NCI-H146 treated with DMSO at 0.1 percent for 48 hours (cell line): Measurements from ENCODE around the gene DAPK2.

ENCODE experiments used
- DNase-seq: peaks from one replicate; lab custom pipeline; 2025; ENCODE audit not compliant: unreplicated experiment; lab: John Stamatoyannopoulos, UW

DAPK2 gene

DNA sequence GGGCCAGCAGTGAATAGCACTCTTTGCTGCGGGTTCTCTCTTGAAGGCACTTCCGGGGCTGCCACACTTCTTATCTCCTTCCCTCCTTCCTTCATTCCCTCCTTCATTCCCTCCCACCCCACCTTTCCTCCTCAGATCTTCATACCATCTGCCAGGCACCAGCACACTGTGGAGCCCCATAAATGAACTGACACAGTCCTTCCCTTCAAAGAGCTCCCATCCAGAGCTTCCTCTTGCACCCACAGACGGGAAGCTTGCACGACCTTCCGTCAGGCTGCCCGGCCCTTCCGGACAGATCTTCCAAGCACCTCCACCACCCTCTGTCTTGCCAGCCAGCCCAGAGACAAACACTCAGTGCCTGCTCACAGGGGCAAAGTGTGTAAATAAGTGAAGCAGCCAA is 147.1 kb downstream of the DAPK2 start:
- DNase-seq, result no peak

GRCh38 chr15:63896336-63897115 is 149.8 kb downstream of the DAPK2 start:
- DNase-seq, result no peak

DNA sequence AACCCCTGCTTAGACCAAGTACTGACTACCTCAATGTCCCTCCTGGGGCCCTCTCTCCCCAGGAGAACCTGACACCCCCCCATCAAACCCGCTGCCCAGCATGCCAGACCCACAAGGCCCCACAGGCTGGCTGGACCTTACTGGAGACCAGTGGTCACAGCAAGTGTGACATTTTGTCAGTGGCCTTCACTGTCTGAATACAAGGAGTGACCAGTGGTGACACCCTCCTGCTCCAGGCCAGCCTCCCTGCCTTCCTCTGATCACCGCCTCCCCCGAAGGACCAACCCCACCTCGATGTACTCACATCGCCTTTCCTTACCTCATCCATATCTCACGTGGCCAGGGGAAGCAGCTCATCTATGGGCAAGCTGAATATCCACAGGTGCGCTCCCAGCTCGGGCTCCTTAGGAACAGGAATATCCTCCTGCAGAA is 150.5 kb downstream of the DAPK2 start:
- DNase-seq, result no peak

DNA sequence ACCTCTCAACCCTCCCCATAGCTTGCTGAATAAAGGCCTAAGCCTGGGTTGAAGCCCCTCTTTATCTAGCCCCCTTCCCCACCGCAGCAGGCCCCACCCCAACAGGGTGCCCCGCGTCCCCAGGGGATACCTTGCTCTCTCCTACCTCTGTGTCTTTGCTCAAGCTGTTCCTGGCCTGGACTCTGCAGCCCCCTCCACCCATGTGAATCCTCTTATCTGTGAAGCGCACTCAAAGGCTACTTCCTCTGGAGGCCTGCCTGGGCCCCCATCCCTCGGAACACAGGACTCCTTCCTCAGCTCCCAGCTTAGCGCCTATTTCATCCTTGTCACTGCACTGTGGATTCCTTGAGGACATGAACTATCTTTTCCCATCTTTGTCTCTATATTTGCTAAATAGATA is 151.1 kb downstream of the DAPK2 start:
- DNase-seq, result no peak

DNA sequence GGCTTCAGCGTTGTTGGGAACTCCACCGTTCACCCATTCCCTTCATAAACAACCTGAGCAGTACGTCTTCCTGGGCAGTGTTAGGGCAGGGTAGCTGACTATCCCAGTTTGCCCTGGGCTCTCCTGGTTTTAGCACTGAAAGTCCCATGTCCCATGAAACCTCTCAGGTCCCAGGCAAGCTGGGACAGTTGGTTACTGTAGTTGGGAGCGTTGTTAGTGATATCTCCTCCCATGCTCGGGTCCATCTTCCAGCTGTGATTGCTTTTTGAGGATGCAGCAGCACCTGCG is 151.7 kb downstream of the DAPK2 start:
- DNase-seq, result no peak

DNA sequence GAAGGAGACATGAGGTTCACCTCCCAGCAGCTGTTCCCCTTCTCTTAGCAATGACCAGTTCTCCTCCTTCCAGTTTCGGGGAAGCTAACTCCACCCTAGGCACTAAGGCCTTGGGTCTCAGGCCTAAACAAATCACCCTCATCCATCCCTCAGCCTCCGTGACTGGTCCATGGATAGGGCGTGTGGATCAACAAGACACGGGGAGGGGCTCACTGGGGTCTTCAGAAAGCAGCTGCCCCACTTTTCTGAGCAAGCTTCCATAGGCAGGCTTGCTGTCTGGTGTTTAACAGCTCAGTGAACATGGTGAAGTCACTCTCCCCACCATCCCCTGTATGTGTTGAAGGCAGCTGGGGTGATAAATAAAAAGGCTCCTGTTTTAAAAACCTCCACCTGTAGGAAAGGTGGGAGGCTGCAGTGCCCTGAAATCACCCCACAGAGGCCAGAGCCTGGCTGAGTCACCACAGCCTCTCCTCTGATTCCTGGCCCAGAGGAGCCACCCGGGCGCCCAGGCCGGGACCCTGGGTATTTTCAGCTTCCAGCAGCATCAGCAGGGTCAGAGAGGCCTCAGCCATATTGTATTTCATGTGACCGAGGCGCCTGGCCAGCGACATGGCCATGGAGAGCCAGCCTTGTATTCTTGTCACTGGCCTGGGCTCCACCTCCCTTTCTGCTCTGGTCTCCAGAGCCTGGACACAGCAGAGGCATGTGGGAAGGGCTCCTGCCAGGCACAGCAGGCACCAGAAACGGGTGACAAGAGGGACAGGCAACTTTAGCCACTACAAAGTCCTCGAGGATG is 152.2 kb downstream of the DAPK2 start:
- no peak for DNase-seq

DNA sequence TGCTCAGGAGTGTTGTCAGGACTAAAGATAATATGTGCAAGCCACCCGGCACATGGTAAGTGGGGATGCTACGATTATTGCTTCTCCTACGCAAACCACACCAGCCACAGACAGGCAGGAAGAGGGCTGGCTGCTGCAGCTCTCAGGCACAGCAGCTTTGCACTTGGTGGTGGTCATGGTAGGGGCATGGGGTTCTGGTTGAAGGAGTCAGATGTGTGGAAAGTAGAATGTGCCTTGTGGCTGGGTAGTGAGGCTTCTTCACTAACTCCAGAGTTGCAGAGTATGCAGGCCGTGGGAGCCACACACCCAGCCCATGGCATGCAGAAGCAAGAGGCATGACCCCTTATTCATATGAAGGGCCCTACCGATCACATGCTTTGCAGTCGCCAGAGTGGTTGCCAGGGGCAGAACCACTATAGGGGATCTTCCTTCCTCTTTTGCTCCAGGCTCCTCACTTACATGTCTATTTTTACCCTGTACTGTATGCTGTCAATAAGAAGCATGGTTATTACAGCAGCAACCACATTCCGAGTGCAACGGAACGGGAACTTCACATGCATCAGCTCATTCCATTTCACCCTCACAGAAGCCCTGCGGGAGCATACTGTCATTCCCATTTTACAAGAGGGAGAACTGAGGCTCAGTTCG is 153.4 kb downstream of the DAPK2 start:
- no peak for DNase-seq

GRCh38 chr15:63891768-63892133 is 154.5 kb downstream of the DAPK2 start:
- no peak for DNase-seq

GRCh38 chr15:63891079-63891767 is 155.1 kb downstream of the DAPK2 start:
- peak; percentile 39 for DNase-seq

DNA sequence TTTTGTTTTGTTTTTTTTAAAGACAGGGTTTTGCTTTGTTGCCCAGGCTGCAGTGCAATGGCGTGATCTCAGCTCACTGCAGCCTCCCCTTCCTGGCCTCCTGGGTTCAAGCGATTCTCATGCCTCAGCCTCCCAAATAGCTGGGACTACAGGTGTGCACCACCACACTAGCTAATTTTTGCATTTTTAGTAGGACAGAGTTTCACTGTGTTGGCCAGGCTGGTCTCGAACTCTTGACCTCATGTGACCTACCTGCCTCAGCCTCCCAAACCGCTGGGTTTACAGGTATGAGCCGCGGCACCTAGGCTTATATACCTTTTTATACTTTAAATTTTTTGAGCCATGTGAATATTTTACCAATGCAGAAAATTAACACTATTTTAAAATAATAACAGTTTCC is 155.7 kb downstream of the DAPK2 start:
- DNase-seq, result no peak

GRCh38 chr15:63889831-63890230 is 156.5 kb downstream of the DAPK2 start:
- DNase-seq, result no peak

- no peak for DNase-seq
Observed at GRCh38 chr15:63888823-63889222, 157.5 kb downstream of the DAPK2 start.

- no peak for DNase-seq
Observed at GRCh38 chr15:63888146-63888545, 158.1 kb downstream of the DAPK2 start.

- no peak for DNase-seq
Observed at GRCh38 chr15:63887630-63888029, 158.7 kb downstream of the DAPK2 start.

DNA sequence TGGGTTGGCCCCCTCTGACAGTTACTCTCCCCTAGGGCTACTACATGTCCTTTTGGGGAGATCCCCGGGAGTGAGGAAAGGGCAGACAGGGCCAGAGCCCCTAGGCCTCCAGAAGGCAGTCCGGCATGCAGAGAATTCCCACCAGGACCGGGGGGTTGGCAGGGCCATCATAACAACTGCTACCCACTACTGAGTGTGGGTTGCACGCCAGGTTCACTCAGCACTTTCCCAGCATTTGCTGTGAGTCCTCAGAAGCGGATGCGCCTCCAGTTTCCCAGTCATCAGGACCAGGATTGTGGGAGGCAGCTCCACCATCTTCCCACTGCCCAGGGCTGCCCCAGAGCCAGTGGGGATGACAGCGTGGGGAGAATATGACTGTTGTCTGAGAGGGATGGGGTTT is 161.3 kb downstream of the DAPK2 start:
- DNase-seq, result no peak

GRCh38 chr15:63881431-63881830 is 164.9 kb downstream of the DAPK2 start:
- DNase-seq, result no peak

DNA sequence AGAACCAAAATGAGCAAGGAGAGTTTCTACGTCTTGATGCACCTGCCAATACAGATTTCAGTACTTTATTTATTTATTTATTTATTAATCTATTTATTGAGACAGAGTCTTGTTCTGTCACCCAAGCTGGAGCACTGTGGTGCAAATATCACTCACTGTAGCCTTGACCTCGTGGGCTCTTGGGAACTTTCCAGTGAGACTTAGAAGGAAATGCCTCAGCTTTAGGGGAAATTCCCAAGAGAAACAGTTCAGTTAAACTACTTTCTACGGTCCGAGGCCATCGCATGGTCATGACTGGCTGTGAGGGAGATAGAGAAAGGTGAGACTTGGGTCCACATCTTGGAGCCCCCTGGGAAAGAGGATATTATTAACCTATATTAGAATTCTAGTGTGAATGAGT is 165.5 kb downstream of the DAPK2 start:
- DNase-seq, result no peak

DNA sequence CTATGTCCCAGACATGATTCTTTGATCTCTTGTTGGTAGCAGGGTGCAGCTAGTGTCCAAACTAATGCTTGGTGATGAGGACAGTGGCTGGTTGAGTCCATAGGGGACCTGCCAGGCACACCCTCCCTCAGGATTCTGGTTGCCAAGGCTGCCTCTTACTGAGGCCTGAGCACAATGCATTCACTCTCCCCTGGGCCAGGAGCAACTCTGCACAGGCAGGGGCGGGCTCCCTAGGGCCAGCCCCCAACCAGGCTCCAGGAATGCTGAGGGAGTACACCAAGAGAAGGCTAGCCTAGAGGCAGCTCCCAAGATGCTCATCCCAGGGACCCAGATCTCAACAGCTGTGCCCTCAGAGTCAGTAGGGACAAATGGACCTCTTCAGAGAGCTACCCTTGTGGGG is 166.3 kb downstream of the DAPK2 start:
- DNase-seq, result no peak

GRCh38 chr15:63879211-63879610 is 167.1 kb downstream of the DAPK2 start:
- no peak for DNase-seq

- DNase-seq, result no peak
Observed at GRCh38 chr15:63877713-63878271, 168.5 kb downstream of the DAPK2 start.

- DNase-seq, result no peak
Observed at GRCh38 chr15:63876085-63876662, 170.1 kb downstream of the DAPK2 start.
